Sigmoid colon (tissue), 7 donors: ENCODE measurements around the gene MDK. TPM values are rescaled to one million over a fixed set of nuclear protein-coding genes. Genes with fewer than 3 reads are reported as not detected.

Experiments
- DNase-seq: peaks from one replicate; pipeline ENCODE4 v3.0.0-alpha.2; 2019
- H3K27ac ChIP-seq, 4 donors: fragments of 200-600 bp; sonication (generic); one replicate each; pipeline ENCODE4 v1.5.1; 2016 to 2019; ENCODE audit warnings: mild to moderate bottlenecking in 1 of 4
- H3K27me3 ChIP-seq, 3 donors: fragments of 200-600 bp; sonication (generic); one replicate each; pipeline ENCODE4 v1.5.1; 2019; ENCODE audit warnings: mild to moderate bottlenecking in 1 of 3
- H3K36me3 ChIP-seq, 4 donors: fragments of 200-600 bp; sonication (generic); one replicate each; pipeline ENCODE4 v1.5.1; 2016 to 2019
- H3K4me1 ChIP-seq, 4 donors: fragments of 200-600 bp; sonication (generic); one replicate each; pipeline ENCODE4 v1.5.1; 2017 to 2019
- H3K4me3 ChIP-seq, 4 donors: fragments of 200-600 bp; sonication (generic); one replicate each; pipeline ENCODE4 v1.5.1; 2017 to 2019; ENCODE audit warnings: mild to moderate bottlenecking in 2 of 4, moderate library complexity in 1 of 4
- H3K9me3 ChIP-seq, 4 donors: fragments of 200-600 bp in 3 of 4; sonication (generic) in 3 of 4; one replicate each; pipeline versions ENCODE4 v1.5.1 to v1.6.1; 2013 to 2019
- EP300 ChIP-seq, 4 donors: sonication (generic); formaldehyde crosslinking; IDR thresholded peaks; one replicate each; pipeline ENCODE4 v1.6.1; 2017; ENCODE audit warnings: antibody characterized with exemption in 4 of 4
- POLR2A ChIP-seq, 2 donors: fragments of 450-650 bp; IDR thresholded peaks; one replicate each; pipeline ENCODE4 v1.6.1; 2016; ENCODE audit warnings: antibody characterized with exemption in 2 of 2, mild to moderate bottlenecking in 2 of 2, moderate library complexity in 2 of 2
- POLR2AphosphoS5 ChIP-seq, 4 donors: sonication (generic); formaldehyde crosslinking; IDR thresholded peaks; one replicate each; pipeline ENCODE4 v1.6.1; 2017; ENCODE audit warnings: antibody characterized with exemption in 4 of 4
- WGBS, 2 donors: extraction: QIAGEN DNeasy Blood & Tissue Kit; methylation state at CpG; one replicate each; pipeline ENCODE4 v1.1.7; 2013; 5-methylcytosine and 5-hydroxymethylcytosine counted together
- intact Hi-C: fragments of 100-400 bp; cut with DNase I; formaldehyde crosslinking; loops from one replicate; pipeline ENCODE4 v1.15.1; 2023
- polyA plus RNA-seq, 3 donors: library from polyadenylated mRNA; stranded (reverse); fragments of 200-250 nt; gene quantifications; one replicate each; pipeline ENCODE4 v1.2.3, GENCODE V29; 2013
- total RNA-seq, 4 donors: library from RNA; depleted of rRNA; stranded (reverse); fragments of >200 nt; gene quantifications; one replicate each; pipeline ENCODE4 v1.1.0, GENCODE V29; 2016
- TF ChIP-seq, protein P1 (sequence below), 4 experiments: fragments of 450-650 bp in 3 of 4; fragments of 200-600 bp in 1 of 4; IDR thresholded peaks; one replicate each; pipeline ENCODE4 v1.5.1; 2016 to 2019; ENCODE audit warnings: antibody characterized with exemption in 4 of 4, mild to moderate bottlenecking in 3 of 4, moderate library complexity in 2 of 4
- donor health status: healthy with polysubstance abuse.
- donor health status: Bipolar disorder and iron deficiency.
- donor health status: healthy.

Gene MDK
- total and polyA plus RNA-seq, 7 donors, result 10.7 to 403 (median 49.9) TPM

DNA sequence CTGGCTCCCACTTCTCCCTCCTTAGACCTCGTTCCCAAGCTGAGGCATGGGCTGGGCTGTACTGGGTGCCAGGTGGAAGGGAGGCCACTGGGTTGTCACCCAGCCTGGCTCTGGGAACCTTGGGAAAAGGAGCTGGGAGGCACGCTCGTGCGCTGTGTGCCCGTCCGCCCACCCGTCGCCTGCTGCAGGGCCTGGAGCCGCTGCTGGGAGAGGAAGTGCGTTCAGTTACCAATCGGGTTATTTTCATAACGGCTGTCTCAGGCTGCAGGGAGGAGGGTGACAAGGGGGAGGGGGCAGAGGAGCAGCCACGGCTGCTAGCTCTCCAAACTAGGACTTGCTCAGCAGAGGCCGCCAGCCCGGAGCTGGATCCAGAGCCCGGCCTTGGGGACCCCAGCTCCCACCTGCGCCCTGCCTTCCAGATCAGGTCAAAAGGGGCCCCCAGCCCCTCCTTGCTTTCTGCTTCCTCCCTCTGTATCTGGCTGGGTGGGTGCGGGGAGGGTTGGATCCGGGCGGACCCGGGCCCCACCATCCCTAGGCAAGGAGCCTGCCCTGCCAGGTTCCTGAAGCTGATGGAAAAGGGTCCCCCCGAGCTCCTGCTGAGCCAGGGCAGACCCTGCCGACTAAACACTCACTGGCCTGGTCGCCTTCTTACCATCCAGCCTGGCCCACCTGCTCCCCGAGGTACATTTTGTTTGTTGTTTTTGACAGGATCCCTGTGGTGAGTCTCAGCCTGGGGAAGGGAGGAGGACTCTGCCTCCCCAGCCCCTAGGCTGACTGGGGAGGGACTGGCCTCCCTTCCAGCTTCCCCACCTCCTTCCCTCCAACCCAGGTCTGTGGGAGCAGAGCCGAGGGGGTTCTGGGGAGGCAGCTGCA lies 19.9 kb upstream of the MDK start:
- TF ChIP-seq POLR2AphosphoS5 (IDR thresholded peaks at IDR 0.05) (peak; percentile 39 to 66 (median 53)), EP300 (IDR thresholded peaks at IDR 0.05) (no peak), POLR2A (IDR thresholded peaks at IDR 0.05) (peak in 1 of 2 donors; percentile 26)
- TF ChIP-seq, protein P1, sequence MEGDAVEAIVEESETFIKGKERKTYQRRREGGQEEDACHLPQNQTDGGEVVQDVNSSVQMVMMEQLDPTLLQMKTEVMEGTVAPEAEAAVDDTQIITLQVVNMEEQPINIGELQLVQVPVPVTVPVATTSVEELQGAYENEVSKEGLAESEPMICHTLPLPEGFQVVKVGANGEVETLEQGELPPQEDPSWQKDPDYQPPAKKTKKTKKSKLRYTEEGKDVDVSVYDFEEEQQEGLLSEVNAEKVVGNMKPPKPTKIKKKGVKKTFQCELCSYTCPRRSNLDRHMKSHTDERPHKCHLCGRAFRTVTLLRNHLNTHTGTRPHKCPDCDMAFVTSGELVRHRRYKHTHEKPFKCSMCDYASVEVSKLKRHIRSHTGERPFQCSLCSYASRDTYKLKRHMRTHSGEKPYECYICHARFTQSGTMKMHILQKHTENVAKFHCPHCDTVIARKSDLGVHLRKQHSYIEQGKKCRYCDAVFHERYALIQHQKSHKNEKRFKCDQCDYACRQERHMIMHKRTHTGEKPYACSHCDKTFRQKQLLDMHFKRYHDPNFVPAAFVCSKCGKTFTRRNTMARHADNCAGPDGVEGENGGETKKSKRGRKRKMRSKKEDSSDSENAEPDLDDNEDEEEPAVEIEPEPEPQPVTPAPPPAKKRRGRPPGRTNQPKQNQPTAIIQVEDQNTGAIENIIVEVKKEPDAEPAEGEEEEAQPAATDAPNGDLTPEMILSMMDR (IDR thresholded peaks at IDR 0.05), result no peak
- intact Hi-C loops, result no loop called here
- 29 to 72% methylated on average over 26 of the region's 26 CpGs for WGBS, 2 donors
- DNase-seq, result peak; percentile 87
- Histone ChIP-seq H3K4me1 (peaks cover 0 to 35% (median 33%) of the 10 kb centered on the region in 4 donors), H3K4me3 (peak overlapping the region; percentile 37 to 54 (median 46)), H3K9me3 (no peaks in the 10 kb centered on the region), H3K27me3 (no peaks in the 10 kb centered on the region), H3K27ac (peak overlapping the region; percentile 79 to 88 (median 82)), H3K36me3 (no peaks in the 10 kb centered on the region)

DNA sequence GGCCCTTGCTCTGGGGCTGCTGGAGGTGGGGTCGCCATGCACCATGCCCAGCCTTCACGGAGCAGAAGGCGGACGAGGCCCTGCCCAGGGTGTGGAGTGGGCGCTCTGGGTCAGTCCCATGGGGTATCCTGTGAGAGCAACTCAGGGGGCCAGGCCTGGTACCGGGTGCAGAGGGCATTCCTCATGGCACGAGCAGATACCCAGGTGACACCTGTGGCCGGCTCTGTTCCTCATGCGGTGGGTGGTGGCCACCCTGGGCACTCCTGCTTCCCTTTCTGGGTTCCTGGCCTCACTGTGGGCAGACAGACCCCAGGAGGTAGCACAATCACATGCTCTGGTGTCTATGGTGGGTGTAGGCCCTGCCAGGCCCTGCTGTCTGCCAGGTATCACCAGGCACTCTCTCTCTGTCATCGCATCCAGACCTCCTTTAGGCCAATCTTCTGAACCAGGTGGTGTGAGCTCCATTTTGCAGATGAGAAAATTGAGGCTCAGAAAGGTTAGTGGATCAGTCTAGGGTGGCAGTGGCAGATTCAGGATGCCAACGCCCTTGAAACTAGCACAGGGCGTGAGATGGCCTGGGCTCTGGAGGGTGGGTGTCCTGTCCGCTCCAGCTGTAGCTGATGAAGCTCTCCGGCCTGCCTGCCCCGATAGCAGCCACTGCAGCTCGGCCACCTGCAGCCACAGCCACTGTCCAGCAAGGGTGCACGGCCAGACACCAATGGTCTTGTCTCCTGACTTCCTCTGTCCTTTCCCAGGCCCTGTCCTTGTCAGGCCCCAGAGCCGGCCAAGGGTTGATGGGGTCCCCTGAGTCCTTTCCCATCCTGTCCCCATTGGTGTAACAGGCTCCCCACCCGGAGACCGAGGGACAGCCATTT lies 19.1 kb upstream of the MDK start:
- peak overlapping the region; percentile 37 to 54 (median 46) for H3K4me3 ChIP-seq
- no peaks in the 10 kb centered on the region for H3K9me3 ChIP-seq
- H3K27me3 ChIP-seq, result no peaks in the 10 kb centered on the region
- no peaks in the 10 kb centered on the region for H3K36me3 ChIP-seq
- no peak for DNase-seq
- intact Hi-C loops, result no loop called here
- TF ChIP-seq EP300 (IDR thresholded peaks at IDR 0.05), result no peak
- no peak for TF ChIP-seq POLR2A (IDR thresholded peaks at IDR 0.05)
- TF ChIP-seq, protein P1 (IDR thresholded peaks at IDR 0.05), result no peak
- no peak for TF ChIP-seq POLR2AphosphoS5 (IDR thresholded peaks at IDR 0.05)
- H3K27ac ChIP-seq, result peak overlapping the region; percentile 79 to 88 (median 82)
- 75 to 91% methylated on average over 20 of the region's 20 CpGs for WGBS, 2 donors
- peaks cover 0 to 41% (median 37%) of the 10 kb centered on the region in 4 donors for H3K4me1 ChIP-seq

DNA sequence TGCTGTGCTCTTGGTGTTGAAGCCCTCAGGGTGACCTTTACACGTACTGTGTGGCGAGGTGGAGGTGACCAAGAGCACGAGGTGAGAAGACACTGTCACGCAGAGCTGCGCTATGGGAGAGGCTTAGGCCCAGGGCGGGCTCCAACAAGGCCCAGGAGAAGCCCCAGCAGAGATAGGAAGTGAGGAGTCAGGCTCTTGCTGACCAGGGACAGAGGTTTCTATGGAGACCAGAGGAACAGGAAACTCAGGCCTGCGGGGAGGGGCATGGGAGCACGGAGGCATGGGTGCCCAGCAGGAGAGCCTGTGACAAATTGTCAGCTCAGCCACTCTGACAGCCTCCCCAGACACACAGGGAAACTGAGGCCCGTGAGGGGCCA lies 18.4 kb upstream of the MDK start:
- H3K4me1 ChIP-seq, result peaks cover 0 to 47% (median 43%) of the 10 kb centered on the region in 4 donors
- peaks cover 0 to 1% (median under 1%) of the 10 kb centered on the region in 4 donors for H3K36me3 ChIP-seq
- peak overlapping the region; percentile 79 to 88 (median 82) for H3K27ac ChIP-seq
- H3K4me3 ChIP-seq, result no peak overlapping the region
- H3K27me3 ChIP-seq, result no peaks in the 10 kb centered on the region
- intact Hi-C loops, result no loop called here
- TF ChIP-seq POLR2AphosphoS5 (IDR thresholded peaks at IDR 0.05) (no peak), POLR2A (IDR thresholded peaks at IDR 0.05) (no peak), EP300 (IDR thresholded peaks at IDR 0.05) (no peak)
- TF ChIP-seq, protein P1 (IDR thresholded peaks at IDR 0.05), result no peak
- no peak for DNase-seq
- no peaks in the 10 kb centered on the region for H3K9me3 ChIP-seq
- 69 to 75% methylated on average over 9 of the region's 9 CpGs for WGBS, 2 donors

DNA sequence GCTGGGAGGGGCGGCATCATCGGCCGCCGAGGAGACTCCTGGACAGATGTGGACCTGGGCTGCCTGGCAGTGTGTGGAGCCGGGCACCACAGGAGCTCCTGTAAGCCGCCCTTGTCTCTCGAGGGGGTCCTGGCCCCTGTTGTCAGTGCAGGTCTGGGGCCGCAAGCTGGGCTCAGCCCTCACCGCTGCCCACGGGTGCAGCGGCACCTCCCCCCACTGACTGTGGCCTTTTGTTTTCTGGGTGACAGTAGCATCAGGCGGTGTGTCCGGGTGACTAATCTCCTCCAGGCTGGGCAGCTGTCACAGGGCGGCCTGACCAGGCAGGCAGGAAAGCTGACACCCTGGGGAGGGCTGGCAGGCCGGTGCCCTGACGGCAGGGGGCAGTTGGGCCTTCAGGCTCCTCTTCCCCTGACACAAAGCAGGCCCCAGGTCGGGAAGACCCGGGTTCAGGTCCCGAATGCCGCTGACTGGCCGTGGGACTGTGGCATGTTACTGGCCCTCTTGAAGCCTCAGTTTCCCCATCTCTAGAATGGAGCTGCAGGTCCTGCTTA lies 17.9 kb upstream of the MDK start:
- no peak overlapping the region for H3K4me3 ChIP-seq
- H3K9me3 ChIP-seq, result no peaks in the 10 kb centered on the region
- peaks cover 0 to 47% (median 43%) of the 10 kb centered on the region in 4 donors for H3K4me1 ChIP-seq
- no peaks in the 10 kb centered on the region for H3K27me3 ChIP-seq
- intact Hi-C loops, result no loop called here
- peak overlapping the region; percentile 79 to 88 (median 82) for H3K27ac ChIP-seq
- H3K36me3 ChIP-seq, result peaks cover 0 to 7% (median 3%) of the 10 kb centered on the region in 4 donors
- TF ChIP-seq POLR2A (IDR thresholded peaks at IDR 0.05), result no peak
- peak in 2 of 4 donors; percentile 9 to 26 for TF ChIP-seq POLR2AphosphoS5 (IDR thresholded peaks at IDR 0.05)
- no peak for TF ChIP-seq EP300 (IDR thresholded peaks at IDR 0.05)
- 88% methylated on average over 21 of the region's 21 CpGs for WGBS, 2 donors
- no peak for DNase-seq
